Gastrocnemius medialis (tissue), 4 donors: ENCODE data around the gene IQCE. TPM values are rescaled to one million over a fixed set of nuclear protein-coding genes. Genes with fewer than 3 reads are reported as not detected.
A peak's percentile ranks its signal among the peaks of the same experiment; 100 is the strongest.

Source experiments
- ATAC-seq, 2 donors: fragments of 150-250 bp; one replicate each; pipeline ENCODE4 v1.9.1; 2016
- DNase-seq, 2 donors: peaks; one replicate each; pipeline ENCODE4 v3.0.0-alpha.2; 2019
- H3K27ac ChIP-seq, 4 donors: fragments of 200-600 bp; sonication (generic); 1 replicate in 1 of 4; 2 replicates in 3 of 4; pipeline ENCODE4 v1.5.1; 2016 to 2018; ENCODE audit warnings: mild to moderate bottlenecking in 2 of 4, moderate library complexity in 1 of 4
- H3K27me3 ChIP-seq, 3 donors: fragments of 200-600 bp; sonication (generic) in 2 of 3; 1 replicate in 1 of 3; 2 replicates in 2 of 3; pipeline versions ENCODE4 v1.5.1 to v1.6.0; 2016 to 2019; ENCODE audit warnings: mild to moderate bottlenecking in 1 of 3, moderate library complexity in 1 of 3
- H3K36me3 ChIP-seq, 2 donors: fragments of 200-600 bp; sonication (generic) in 1 of 2; one replicate each; pipeline ENCODE4 v1.5.1; 2017 to 2018
- H3K4me1 ChIP-seq, 2 donors: fragments of 200-600 bp; sonication (generic) in 1 of 2; one replicate each; pipeline ENCODE4 v1.5.1; 2016 to 2017; ENCODE audit warnings: mild to moderate bottlenecking in 2 of 2
- H3K4me3 ChIP-seq, 4 donors: fragments of 200-600 bp; sonication (generic) in 3 of 4; 1 replicate in 1 of 4; 2 replicates in 3 of 4; pipeline ENCODE4 v1.5.1; 2016 to 2019; ENCODE audit warnings: mild to moderate bottlenecking in 2 of 4
- H3K9me3 ChIP-seq, 3 donors: fragments of 200-600 bp; sonication (generic) in 2 of 3; 1 replicate in 1 of 3; 2 replicates in 2 of 3; pipeline ENCODE4 v1.5.1; 2016 to 2019
- CTCF ChIP-seq, 5 experiments: fragments of 450-650 bp in 3 of 5; fragments of 200-600 bp in 2 of 5; sonication (generic) in 2 of 5; IDR thresholded peaks in 4 of 5; conservative IDR thresholded peaks in 1 of 5; 1 replicate in 4 of 5; 2 replicates in 1 of 5; pipeline ENCODE4 v1.5.1; 2016 to 2019; ENCODE audit warnings: antibody characterized with exemption in 5 of 5, mild to moderate bottlenecking in 3 of 5, moderate library complexity in 3 of 5
- POLR2A ChIP-seq, 2 donors: fragments of 450-650 bp; IDR thresholded peaks; one replicate each; pipeline ENCODE4 v1.6.1; 2017; ENCODE audit warnings: antibody characterized with exemption in 2 of 2, mild to moderate bottlenecking in 2 of 2, moderate library complexity in 2 of 2
- in situ Hi-C, 4 donors: fragments of 200-750 bp; cut with MboI; loops; one replicate each; pipeline versions ENCODE4 v1.15.0 to v1.8.0; 2017; ENCODE audit warnings: low sequenced_read_pairs in 4 of 4
- intact Hi-C: fragments of 100-400 bp; cut with DNase I; formaldehyde crosslinking; loops from one replicate; pipeline ENCODE4 v1.15.1; 2023; ENCODE audit warnings: low total_unique reads
- total RNA-seq, 4 donors: library from RNA; depleted of rRNA; stranded (reverse); fragments of >200 nt; gene quantifications; one replicate each; pipeline versions ENCODE4 v1.1.0 to v1.2.3, GENCODE V29; 2016

Gene IQCE
- total RNA-seq, 4 donors from 2014 or later = 6.3 to 11.5 (median 8.8) TPM

- Histone ChIP-seq H3K9me3 (no peaks in the 10 kb centered on the region), H3K4me3 (peak overlapping the region in 2 of 4 donors; percentile 1 to 49), H3K36me3 (no peaks in the 10 kb centered on the region), H3K27me3 (peaks cover 26 to 39% (median 33%) of the 10 kb centered on the region in 3 donors), H3K4me1 (peaks cover 0 to 28% of the 10 kb centered on the region in 2 donors), H3K27ac (peak overlapping the region in 3 of 4 donors; percentile 11 to 28 (median 24))
- in situ Hi-C loops (no loop called here), intact Hi-C loops (no loop called here)
- DNase-seq = no peak
- ATAC-seq = no peak
- TF ChIP-seq CTCF (IDR thresholded peaks at IDR 0.05 in 4 of 5, conservative IDR thresholded peaks at IDR 0.05 in 1 of 5) = no peak
- no peak for TF ChIP-seq POLR2A (IDR thresholded peaks at IDR 0.05)
Observed at GRCh38 chr7:2523461-2523936, 35.3 kb upstream of the IQCE start.

- no peaks in the 10 kb centered on the region for H3K9me3 ChIP-seq
- DNase-seq (peak in 1 of 2 donors; percentile 58), ATAC-seq (peak in 1 of 2 donors; percentile 29)
- H3K4me1 ChIP-seq = peaks cover 0 to 28% of the 10 kb centered on the region in 2 donors
- TF ChIP-seq POLR2A (IDR thresholded peaks at IDR 0.05) (no peak), CTCF (IDR thresholded peaks at IDR 0.05 in 4 of 5, conservative IDR thresholded peaks at IDR 0.05 in 1 of 5) (no peak)
- H3K27me3 ChIP-seq = peaks cover 26 to 39% (median 33%) of the 10 kb centered on the region in 3 donors
- H3K27ac ChIP-seq = peak overlapping the region in 3 of 4 donors; percentile 13 to 28 (median 24)
- in situ Hi-C loops = no loop called here
- H3K4me3 ChIP-seq = peak overlapping the region in 1 of 4 donors; percentile 1
- no peaks in the 10 kb centered on the region for H3K36me3 ChIP-seq
- intact Hi-C loops = no loop called here
Observed at GRCh38 chr7:2523941-2524807, 34.6 kb upstream of the IQCE start.

DNA sequence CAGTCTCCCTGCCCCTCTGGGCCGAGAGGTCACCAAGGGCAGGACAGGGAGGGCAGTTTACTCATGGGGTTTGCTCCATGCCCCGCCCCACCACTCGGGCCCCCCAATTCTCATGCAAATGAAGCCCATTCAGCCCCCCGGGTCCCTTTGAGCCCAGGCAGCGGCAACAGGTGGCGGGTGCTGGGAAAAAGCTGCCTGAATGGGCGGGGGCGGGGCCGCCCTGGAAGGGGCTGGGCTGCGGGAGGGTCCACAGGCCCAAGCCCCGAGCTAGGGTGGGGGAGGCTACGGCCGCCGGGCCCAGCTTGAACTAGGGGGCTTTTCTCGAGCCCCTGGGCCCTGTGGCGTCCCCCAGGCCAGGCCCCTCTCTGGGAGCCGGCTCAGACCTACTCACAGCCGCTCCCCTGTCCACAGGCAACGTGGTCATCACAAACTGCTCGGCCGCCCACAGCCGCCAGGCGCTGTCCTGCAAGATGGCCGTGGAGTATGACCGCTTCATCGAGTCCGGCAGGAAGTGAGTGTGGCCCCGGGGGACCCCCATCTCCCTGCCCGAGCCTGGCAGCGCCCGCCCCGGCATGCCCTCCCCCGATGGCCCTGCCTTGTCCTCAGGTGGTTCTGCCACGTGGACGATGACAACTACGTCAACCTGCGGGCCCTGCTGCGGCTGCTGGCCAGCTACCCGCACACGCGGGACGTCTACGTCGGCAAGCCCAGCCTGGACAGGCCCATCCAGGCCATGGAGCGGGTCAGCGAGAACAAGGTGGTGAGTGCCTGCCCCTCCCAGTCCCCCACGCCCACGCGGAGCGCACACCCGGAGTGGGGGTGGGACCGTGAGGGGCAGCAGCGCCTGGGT is 33.7 kb upstream of the IQCE start:
- ATAC-seq (no peak), DNase-seq (no peak)
- Histone ChIP-seq H3K36me3 (no peaks in the 10 kb centered on the region), H3K27me3 (peaks cover 26 to 39% (median 33%) of the 10 kb centered on the region in 3 donors), H3K27ac (no peak overlapping the region), H3K4me3 (no peak overlapping the region), H3K9me3 (no peaks in the 10 kb centered on the region), H3K4me1 (peaks cover 0 to 28% of the 10 kb centered on the region in 2 donors)
- TF ChIP-seq CTCF (IDR thresholded peaks at IDR 0.05 in 4 of 5, conservative IDR thresholded peaks at IDR 0.05 in 1 of 5) (no peak), POLR2A (IDR thresholded peaks at IDR 0.05) (no peak)
- intact Hi-C loops (no loop called here), in situ Hi-C loops (no loop called here)

DNA sequence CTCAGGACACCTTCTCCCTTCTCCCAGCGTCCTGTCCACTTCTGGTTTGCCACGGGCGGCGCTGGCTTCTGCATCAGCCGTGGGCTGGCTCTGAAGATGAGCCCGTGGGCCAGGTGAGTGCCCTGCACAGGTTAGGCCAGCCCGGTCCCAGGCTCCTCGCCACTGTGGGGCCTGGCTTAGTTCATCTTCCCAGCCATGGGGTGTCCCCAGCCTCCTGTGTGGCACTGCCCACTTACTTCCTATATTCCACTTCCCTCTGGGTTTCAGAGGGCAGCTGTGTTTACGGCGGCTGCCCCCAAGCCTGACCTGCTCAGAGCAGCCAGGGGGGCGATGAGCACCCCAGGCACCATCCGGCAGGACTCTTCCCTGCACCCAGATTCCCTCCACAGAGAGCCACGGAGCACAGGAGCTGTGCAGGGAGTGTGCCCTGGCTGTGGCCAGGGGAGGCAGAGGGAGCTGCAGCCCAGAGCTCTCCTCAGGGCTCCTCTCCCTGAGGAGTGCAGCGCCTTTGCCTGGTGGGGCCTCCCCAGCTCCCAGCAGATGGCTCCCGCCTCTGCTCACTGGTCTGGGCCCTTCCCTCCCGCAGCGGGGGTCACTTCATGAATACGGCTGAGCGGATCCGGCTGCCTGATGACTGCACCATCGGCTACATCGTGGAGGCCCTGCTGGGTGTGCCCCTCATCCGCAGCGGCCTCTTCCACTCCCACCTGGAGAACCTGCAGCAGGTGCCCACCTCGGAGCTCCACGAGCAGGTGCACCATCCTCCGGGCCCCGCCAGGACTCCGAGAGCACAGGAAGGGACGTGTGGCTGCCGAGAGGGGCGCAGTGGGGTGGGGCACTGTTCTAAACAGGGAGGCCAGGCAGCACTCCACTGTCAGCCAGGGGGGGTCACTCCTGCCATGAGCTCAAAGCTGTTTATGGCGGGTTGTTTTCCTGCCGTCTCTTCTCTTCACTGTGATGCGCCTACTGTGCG is 32.8 kb upstream of the IQCE start:
- Histone ChIP-seq H3K4me1 (peaks cover 0 to 24% of the 10 kb centered on the region in 2 donors), H3K27ac (no peak overlapping the region), H3K36me3 (no peaks in the 10 kb centered on the region), H3K9me3 (no peaks in the 10 kb centered on the region), H3K27me3 (peaks cover 21 to 41% (median 31%) of the 10 kb centered on the region in 3 donors), H3K4me3 (no peak overlapping the region)
- in situ Hi-C loops (no loop called here), intact Hi-C loops (no loop called here)
- TF ChIP-seq POLR2A (IDR thresholded peaks at IDR 0.05) (no peak), CTCF (IDR thresholded peaks at IDR 0.05 in 4 of 5, conservative IDR thresholded peaks at IDR 0.05 in 1 of 5) (no peak)
- DNase-seq (no peak), ATAC-seq (no peak)
